ENCODE measurements around the gene COL23A1.
"Not testable (repeated sequence)": the region's sequence is repeated elsewhere in the genome, so short reads cannot be mapped to it uniquely, and the experiment has no call there.

COL23A1 gene

DNA sequence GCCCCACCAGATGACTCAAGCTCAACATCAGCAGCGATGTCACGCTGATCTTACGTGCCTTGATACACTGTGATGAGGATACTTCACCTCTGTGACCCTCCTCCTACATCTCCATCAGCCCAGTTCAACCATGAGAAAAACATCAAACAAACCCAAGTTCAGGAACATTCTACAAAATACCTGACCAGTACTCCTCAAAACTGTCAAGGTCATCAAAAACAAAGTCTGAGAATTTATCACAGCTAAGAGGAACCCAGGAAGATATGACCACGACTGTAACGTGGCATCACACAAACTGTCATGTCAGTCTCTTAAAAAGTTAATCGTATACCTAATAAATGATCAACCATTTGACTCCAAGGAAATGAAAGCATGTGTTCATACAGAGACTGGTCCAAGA lies 90.8 kb downstream of the COL23A1 start:
- no peak for DNase-seq

DNA sequence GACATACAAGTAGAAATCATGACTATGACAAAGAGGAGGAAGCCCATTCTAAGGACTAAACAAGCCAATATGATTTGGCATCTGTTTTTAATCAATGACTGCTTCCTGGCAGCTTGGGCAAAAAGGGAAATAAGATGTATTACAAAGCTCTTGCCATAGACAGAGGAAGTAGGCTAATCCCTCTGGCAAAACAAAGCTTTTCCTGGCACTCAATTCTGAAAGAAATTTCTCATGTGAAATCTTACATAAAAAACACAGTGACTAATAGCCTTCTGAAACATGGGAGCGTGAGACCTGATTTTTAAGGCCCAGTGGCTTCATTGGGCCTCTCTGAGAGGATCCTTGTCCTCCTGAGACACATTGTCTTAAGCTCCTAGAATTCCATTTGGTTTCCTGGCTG lies 93.6 kb downstream of the COL23A1 start:
- DNase-seq = no peak

DNA sequence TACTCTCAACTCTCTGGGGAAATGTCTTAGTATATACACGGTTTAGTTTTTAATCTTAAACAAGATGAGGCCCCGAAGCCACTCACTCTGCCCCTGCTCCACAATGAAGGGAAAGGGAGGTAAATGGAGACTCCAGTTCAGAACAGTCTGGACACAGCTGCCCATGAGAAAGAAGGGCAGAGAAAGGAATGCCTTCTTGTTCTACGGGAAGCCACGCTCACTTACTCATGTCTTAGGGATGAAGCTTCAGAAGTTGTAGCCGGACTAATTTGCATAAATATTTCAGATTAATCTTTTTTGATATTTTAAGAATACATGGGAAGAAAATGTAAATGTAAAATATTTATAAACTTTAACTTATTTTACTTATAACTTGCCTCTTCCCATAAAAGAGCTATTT lies 94.0 kb downstream of the COL23A1 start:
- no peak for DNase-seq

DNA sequence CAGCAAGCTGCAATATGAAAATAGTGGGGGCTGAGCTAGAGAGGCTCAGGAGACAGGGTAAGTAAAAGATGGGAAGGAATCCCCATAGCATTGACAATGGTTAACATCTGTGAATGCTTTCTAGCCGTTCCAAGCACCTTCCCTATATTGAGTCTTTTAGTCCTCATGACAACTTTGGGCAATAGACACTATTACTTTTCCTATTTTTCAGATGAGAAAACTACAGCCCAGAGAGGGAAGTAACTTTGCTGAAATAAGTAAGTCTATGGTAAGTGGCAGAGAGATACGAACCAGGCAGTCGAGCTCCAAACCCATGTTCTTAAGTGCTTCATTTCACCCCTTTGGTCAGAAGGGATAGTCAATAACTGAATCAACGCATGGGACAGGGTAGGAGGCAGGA lies 94.5 kb downstream of the COL23A1 start:
- DNase-seq = no peak

DNA sequence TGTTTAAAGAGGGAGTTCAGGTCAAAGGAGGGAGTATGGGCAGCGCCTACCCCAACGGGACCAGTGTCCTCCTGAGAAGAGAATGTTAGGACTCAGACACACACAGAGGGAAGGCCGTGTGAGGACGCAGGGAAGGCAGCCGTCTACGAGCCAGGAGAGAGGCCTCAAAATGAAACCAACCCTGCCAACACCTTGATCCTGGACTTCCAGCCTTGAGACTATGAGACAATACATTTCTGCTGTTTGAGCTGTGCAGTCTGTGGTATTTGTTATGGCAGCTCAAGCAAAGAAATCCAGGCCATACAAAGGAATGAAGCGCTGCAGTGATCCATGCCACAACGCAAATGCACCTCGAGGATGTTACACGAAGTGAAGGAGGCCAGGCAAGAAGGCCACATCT lies 97.9 kb downstream of the COL23A1 start:
- no peak for DNase-seq

DNA sequence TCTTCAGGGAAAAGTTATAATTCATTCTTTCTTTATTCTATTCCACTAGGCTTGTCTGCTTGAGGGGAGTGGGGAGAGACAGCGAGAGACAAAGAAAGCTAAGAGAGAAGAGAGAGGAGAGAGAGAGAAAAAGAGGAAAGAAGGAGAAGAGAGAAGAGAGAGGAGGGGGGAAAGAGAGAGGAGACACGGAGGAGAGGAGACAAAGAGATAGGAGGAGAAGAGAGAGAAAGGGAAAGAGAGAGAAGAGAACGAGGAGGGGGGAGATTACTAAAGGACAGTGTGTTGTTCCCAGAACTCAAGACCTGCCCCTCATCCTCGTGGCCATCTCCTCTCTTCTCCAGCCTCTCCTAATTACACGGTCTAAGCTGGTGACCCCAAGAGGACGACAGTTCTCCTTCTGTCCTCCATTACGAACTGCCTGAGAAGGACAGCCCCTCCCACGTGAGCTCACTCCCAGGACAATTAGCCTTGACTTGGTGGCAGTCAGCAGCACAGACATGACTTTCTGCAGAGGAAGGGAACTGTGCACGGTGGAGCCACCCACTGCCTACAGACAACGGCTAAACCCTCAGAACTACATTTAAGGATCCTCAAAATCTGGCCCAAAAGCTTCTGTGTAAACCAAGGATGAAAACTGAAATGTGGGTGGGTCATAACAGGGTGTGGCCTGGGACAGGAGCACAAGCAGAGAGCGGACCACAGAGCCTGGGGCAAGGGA lies 99.1 kb downstream of the COL23A1 start:
- no peak for DNase-seq

DNA sequence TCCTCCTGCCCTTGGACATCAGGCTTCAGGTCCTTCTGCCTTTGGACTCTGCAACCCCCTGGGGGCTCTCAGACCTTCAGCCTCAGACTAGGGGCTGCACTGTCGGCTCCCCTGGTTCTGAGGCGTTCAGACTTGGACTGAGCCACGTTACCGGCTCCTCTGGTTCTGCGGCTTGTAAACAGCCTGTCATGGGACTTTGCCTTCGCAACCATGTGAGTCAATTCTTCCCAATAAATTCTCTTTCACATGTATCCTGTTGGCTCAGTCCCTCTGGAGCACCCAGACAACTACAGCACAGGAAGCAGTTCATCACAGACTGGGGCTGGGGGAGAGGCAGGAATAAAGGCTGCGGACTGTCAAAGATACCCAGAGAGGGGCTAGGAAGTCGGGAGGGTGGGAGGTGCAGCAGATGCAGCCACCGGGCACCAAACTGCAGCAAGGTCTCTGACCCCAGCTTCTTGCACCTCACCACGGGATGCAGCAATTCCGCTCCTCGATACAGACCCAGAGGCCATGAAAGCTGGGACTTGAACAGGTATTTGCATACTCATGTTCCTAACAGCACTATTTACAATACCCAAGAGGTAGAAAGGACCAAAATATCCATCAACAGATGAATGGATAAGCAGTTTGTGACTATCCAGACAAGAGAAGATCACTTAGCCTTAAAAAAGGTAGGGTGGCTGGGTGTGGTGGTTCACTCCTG lies 100.8 kb downstream of the COL23A1 start:
- DNase-seq = no peak

DNA sequence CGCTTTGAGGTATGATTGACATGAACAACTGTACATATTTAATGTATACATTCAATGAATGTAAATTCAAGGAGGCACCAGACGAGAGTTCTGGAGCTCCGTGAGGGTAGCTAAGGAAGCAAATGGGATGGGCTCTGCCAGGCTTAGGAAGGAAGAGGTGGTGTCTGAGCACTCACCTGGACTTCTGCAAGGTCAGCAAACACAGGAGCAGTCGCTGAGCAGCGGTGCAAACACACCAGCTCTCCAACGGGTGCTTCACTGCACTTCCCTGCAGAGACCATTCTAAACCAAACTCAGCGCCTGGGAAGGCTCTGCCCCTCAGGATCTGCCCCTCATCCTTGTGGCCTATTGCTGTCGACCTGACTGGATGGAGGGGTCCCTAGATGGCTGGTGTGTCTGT lies 101.5 kb downstream of the COL23A1 start:
- no peak for DNase-seq

DNA sequence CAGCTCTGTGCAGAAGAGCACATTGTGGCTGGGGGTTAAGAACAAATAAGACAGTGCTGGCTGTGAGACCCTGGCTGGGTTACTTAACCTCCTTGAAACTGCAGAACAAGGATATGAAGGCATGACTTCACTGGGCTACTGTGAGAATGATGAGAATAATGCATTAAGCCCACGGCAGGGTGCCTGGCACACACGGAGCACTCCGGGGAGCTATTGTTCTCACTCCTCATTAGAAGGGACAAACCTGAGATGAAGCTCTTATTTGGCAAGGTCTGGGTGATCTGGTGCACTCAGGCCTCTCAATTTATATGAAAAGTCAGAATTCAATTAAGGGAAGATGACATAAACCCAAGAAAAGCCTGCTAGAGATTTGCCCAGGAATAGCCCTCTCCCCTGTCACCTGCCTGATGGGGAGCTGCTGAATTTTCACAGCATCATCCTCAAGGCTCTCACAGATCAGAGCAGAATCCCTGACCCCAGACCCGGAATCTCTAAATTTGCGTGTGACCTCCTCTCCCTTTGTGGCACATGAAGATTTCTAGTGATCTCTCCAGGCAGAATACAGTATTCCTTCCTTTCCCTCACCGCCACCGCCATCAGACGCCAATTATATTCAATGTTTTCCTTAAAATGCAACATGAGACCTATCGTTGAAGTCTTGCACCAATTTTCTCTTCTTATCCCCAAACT lies 102.1 kb downstream of the COL23A1 start:
- DNase-seq = no peak

DNA sequence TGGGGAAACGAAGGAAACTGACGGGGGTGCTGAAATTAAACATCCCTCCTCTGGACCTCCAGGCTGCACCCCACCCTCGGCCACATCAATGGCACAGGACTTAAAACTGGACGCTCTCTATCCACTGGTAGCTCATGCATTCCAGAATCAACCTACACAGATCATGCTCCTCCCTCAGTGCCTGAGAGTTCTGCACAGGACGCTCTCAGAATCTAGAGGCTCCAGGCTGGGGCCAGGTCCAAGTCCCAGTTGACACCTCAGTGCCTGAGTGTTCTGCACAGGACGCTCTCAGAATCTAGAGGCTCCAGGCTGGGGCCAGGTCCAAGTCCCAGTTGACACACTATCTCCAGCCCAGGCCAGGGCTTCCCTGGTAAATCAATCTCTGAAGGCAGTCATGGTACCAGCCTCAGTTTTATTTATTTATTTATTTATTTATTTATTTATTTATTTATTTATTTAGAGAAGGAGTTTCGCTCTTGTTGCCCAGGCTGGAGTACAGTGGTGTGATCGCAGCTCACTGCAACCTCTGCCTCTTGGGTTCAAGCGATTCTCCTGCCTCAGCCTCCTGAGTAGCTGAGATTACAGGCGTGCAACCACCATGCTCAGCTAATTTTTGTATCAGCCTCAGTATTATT lies 103.2 kb downstream of the COL23A1 start:
- DNase-seq = not testable (repeated sequence)

DNA sequence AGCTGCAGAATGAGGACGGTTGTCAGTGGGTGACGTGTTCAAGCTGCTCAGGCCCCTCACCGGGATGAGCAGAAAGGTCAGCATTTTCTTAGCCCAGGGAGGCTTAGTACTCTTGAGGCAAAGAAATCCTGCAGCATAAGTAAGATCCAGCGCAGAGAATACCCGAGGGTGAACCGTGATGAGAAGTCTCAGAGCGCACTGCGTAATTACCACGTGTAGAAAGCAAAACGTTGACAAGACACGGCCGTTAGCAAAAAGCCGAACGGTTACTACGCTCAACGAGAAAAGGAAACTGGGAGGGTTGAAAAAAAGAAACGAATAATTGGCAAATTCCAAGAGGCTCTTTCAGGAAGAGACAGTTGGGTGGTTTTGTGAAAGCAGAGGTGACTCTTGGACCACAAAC lies 104.0 kb downstream of the COL23A1 start:
- no peak for DNase-seq

DNA sequence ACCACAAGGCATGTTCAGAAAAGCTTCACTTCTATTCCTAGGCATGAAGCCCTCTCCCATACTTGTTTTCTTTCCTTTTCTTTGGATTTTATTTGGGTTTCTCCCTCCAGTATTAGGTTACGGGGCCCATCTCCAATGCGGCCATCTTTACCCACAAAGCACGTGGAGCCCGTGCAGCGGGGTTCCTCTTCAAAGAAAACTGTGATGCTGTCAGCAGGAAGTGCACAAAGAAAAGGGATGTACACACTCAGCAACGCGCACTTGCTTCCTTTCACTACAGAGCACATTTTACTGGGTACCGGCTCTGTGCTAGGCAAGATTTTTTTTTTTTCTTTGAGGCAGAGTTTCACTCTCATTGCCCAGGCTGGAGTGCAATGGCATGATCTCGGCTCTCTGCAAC lies 106.6 kb downstream of the COL23A1 start:
- peak; percentile 25 to 42 for DNase-seq

DNA sequence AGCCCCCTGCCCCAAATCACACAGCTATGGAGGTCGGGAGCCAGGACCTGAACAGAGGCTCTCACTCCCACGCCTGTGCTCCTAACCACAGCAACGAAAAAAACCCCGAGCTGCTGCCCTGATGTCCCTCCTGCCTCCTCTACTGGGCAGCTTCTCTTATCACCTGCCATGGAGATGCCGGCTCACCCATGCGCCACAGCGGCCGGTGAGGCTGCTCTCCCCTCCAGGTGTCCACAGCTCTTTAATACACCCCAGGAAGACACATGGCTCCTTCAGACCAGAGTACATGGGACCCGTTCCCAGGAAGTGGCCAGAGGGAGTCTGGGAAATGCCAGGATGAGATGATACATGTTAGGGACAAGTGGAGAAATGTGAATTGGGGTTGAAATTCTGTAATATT lies 110.9 kb downstream of the COL23A1 start:
- no peak for DNase-seq

DNA sequence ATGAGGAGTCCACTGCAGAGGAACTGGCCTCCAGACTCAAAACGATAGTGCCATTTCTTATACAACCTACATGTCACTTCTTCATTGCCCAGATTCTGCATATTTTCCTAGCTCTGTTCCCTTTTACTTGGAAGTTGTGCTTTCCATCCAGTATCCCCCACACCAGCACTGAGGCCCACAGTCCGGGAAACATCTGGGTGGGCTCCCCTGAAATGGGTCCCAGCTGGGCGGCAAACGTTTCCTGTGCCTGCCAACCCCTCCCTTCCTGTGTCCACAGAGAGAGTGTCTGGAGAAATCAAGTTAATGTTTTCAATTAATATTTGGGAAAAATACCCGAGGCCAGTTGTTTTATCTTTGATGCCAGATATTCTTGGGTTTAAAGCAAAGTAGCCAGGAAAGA lies 111.8 kb downstream of the COL23A1 start:
- no peak for DNase-seq

DNA sequence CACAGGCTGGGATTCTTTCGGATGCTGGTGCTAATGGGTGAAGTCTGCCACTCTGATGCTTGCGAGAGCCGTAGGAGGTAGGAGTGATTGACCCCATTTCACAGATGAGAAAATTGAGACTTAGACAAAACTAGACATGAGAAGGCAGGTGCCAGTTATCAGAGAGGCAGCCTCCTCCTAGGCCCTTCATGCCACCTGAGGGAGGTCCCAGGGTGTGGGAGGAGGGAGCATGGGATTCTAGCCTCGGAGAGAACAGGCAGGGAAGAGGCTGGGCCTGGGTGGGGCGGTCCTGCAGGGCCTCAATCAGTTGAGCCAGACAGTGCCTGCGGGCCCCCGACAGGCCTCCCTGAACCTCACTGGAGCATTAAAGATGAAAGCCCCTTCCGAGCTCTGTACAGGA lies 112.4 kb downstream of the COL23A1 start:
- DNase-seq = no peak

DNA sequence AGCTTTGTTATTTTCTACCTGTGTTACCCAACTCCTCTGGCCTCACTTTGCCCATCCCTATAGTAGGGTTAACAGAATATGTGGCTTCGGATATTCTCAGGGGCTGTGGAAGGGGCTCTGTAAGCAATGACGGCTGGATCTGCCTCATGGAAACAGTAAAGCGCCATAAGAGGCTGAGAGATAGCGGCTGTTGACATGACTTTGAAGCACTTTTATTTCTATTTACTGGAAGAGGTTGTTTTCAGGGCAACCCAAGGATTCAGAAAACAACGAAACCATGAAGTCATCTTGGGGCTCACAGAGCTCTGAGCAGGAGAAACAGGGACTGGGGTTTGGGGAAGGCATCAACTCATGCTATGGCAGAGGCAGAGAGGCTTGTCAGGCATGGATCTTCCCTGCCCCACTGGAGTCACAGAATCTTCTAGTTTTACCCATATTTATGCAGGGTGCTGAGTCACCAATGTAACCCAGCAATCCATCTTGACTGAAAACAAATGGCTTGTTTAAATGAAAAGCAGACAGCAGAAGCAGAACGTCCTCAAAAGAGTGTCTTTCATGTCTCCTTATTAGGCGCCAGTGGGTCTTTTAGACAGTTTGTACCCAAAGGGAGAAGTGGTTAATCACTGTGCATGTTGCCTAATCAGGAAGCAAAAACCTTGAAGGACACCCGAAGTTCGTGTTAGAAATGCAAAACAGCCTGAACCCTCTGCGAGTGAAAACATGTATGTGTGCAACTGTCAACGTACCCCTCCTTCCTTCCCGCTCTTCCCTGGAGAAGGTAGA lies 113.0 kb downstream of the COL23A1 start:
- DNase-seq = no peak

DNA sequence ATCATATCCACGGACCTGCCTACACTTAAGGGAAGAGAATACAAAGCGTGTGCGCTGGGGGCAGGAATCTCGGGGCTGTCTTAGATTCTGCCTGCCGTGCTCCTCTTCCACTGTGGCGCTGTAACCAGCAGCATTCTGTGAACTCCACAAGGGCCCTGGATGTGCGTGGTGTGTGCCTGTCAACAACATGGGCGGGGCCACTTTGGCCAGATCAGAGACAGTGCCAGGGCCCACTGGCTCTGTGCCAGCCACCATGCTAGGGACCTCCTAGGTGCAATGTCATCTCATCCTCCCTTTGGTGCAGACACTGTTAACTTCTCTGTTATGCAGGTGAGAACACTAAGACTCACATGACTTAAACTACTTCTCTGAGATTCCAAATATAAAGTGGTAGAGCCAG lies 113.7 kb downstream of the COL23A1 start:
- DNase-seq = no peak

DNA sequence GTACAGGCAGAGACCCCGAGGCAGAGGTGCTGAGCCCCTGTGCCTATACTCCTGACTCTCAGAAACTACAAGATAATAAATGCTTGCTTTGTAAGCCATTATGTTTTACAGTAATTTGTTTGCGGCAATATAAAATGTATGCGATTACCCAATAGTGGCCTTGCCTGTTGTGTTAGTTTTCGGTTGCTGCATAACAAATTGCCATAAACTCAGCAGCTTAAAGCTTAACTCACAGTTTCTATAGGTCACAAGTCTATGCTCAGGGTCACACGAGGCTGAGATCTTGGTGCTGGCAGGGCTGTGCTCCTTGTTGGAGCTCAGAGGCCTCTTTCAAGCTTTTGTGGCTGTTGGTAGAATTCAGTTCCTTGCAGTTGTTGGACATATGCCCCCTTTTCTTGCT lies 114.8 kb downstream of the COL23A1 start:
- DNase-seq = no peak

DNA sequence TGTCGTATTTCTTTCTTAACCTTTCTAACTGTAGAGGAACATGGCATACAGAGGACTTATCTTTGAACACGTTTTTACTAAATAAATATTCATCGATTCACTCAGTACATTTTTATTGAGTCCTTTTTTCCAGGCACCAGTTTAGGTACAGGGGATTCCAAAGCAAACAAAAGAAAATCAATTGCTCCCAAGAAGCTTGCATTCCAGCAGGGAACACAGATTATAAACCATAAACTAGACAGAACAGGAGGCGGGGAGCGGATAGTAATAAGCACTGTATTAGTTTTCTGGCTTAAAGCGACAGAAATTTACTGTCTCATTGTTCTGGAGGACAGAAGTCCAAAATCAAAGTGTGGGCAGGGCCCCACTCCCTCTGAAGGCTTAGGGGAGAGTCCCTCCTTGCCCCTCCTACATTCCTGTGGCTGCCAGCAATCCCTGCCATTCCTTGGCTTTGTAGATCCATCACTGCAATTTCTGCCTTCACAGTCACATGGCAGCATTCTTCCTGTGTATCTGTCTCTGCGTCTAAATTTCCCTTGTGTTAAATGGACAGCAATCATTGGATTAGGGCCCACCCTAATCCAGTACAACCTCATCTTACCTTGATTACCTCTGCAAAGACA lies 115.5 kb downstream of the COL23A1 start:
- DNase-seq = no peak

DNA sequence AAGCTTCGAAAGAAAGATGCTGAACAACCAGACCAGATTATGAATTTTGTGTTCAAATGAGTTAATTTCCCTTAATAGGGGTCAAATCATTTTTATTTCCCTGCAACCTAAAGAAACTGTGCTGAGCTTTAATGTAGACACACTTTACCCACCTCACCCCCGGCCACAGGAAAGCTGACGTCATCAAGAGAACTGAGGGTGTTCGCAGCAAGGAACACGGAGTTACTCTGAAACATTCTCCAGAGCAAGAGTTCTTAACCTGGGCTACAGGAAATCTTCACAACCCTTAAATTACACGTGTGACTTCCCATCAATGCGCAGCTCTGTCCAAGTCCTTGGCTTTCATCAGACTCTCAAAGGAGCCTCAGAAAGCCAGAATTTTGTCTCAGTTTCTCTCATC lies 116.3 kb downstream of the COL23A1 start:
- DNase-seq = no peak

DNA sequence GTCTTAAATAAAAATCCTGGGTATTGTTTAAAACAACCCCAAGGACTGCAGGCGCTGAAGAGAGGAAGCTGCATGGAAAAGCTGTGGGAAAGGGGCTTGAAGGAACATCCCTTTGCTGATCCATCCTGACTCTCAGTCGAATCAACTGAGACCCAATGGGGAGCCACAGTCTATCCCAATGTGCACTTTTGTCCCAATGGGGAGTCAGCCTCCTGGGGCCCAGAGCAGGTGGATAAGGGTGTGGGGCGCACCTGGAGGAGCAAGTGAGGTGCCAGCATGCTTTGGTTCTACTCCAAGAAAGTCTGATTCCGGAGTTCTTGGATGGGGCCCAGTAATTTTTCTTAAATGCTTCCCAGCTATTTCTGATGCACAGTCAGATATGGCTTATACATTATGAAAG lies 118.1 kb downstream of the COL23A1 start:
- no peak for DNase-seq

DNA sequence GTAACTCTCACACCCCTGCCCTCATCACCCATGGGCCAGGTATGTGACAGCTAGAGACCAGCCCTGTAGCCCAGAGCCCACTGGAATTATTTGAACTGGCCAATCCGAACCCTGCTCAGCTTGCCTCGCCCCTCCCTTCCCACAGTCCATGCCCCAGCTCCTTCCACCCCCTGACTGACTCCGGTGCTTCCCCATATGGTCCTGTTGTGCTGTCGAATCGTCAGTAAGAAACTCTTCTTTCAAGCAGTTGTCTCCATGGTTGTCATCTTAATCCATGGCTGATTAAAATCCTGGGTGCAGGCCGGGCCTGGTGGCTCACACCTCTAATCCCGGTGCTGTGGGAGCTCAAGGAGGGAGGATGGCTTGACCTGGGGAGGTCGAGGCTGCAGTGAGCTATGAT lies 118.5 kb downstream of the COL23A1 start:
- DNase-seq = no peak

DNA sequence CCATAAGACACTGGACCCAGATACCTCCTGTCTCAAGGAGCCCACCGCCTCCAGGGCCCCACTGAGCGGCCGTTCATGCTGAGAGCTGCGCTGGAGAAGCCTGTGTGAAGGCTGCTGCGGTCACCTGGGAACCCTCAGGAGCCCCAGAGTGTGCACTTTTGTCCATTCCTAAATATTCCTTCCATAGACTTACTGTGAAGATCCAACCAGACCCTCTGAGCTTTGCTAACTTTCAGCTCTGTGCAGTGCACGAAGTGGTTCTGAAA lies 119.5 kb downstream of the COL23A1 start:
- DNase-seq = no peak
